Karpas-422 (cell line): Measurements from ENCODE around the gene CALCOCO1. TPM values are rescaled to one million over a fixed set of nuclear protein-coding genes. Genes with fewer than 3 reads are reported as not detected.

ENCODE experiments used
- DNase-seq: peaks from one replicate; pipeline ENCODE4 v3.0.0-alpha.2; 2015
- H2AFZ ChIP-seq: fragments of 200-600 bp; sonication (generic); 2 replicates; pipeline ENCODE4 v1.6.1; 2014; ENCODE audit warnings: antibody characterized with exemption, low read length, mixed read lengths
- H3K27ac ChIP-seq: fragments of 200-600 bp; sonication (generic); 2 replicates; pipeline ENCODE4 v1.5.1; 2014; ENCODE audit warnings: mild to moderate bottlenecking, low read length, moderate library complexity
- H3K27me3 ChIP-seq: fragments of 200-600 bp; sonication (generic); 2 replicates; pipeline ENCODE4 v1.6.1; 2014; ENCODE audit warnings: low read length, mixed read lengths
- H3K36me3 ChIP-seq: fragments of 200-600 bp; sonication (generic); 2 replicates; pipeline ENCODE4 v1.6.1; 2014; ENCODE audit warnings: low read length, mixed read lengths; ENCODE audit not compliant: insufficient read depth
- H3K4me1 ChIP-seq: fragments of 200-600 bp; sonication (generic); 2 replicates; pipeline ENCODE4 v1.6.1; 2014; ENCODE audit warnings: mild to moderate bottlenecking, low read length, mixed read lengths
- H3K4me2 ChIP-seq: fragments of 200-600 bp; sonication (generic); 2 replicates; pipeline ENCODE4 v1.6.1; 2014; ENCODE audit warnings: low read length, low read depth, mild to moderate bottlenecking; ENCODE audit not compliant: poor library complexity, severe bottlenecking
- H3K4me3 ChIP-seq: fragments of 200-600 bp; sonication (generic); 2 replicates; pipeline ENCODE4 v1.5.1; 2014; ENCODE audit warnings: mild to moderate bottlenecking, antibody characterized with exemption, low read length, mixed read lengths
- H3K79me2 ChIP-seq: fragments of 200-600 bp; sonication (generic); 2 replicates; pipeline ENCODE4 v1.6.1; 2014; ENCODE audit warnings: mild to moderate bottlenecking, low read length, mixed read lengths
- H3K9ac ChIP-seq: fragments of 200-600 bp; sonication (generic); 2 replicates; pipeline ENCODE4 v1.6.0; 2014; ENCODE audit warnings: low read length
- H3K9me2 ChIP-seq: fragments of 200-600 bp; sonication (generic), shearing (Covaris generic); replicated peaks from 2 replicates; pipeline ENCODE4 v1.6.0; 2014; ENCODE audit warnings: mild to moderate bottlenecking, low read length, moderate library complexity; ENCODE audit not compliant: insufficient read depth
- H3K9me3 ChIP-seq: fragments of 300-700, 200-600 bp; sonication (generic); 2 replicates; pipeline ENCODE4 v1.6.1; 2014; ENCODE audit warnings: low read length, mixed read lengths
- H4K20me1 ChIP-seq: fragments of 200-600 bp; sonication (generic); 2 replicates; pipeline ENCODE4 v1.6.1; 2014; ENCODE audit warnings: mild to moderate bottlenecking, antibody characterized with exemption, low read length, low read depth; ENCODE audit not compliant: insufficient read depth
- total RNA-seq: library from RNA; depleted of rRNA; stranded (reverse); fragments of >200 nt; shearing (Covaris generic); gene quantifications from 2 replicates; pipeline ENCODE4 v1.2.3, GENCODE V29; 2014; ENCODE audit warnings: low replicate concordance

The CALCOCO1 gene
- total RNA-seq, 1 experiment from 2014 or later = 28.7 TPM

GRCh38 chr12:53670308-53670707, 56.9 kb downstream of the CALCOCO1 start:
- Histone ChIP-seq H2AFZ (no peak overlapping the region), H3K9ac (no peak overlapping the region), H4K20me1 (no peaks in the 10 kb centered on the region), H3K9me3 (no peaks in the 10 kb centered on the region), H3K4me1 (peaks cover 14% of the 10 kb centered on the region), H3K9me2 (no peaks in the 10 kb centered on the region), H3K27me3 (no peaks in the 10 kb centered on the region), H3K79me2 (peaks cover 37% of the 10 kb centered on the region), H3K36me3 (peaks cover 57% of the 10 kb centered on the region), H3K4me2 (no peak overlapping the region), H3K4me3 (no peak overlapping the region), H3K27ac (no peak overlapping the region)
- no peak for DNase-seq

DNA sequence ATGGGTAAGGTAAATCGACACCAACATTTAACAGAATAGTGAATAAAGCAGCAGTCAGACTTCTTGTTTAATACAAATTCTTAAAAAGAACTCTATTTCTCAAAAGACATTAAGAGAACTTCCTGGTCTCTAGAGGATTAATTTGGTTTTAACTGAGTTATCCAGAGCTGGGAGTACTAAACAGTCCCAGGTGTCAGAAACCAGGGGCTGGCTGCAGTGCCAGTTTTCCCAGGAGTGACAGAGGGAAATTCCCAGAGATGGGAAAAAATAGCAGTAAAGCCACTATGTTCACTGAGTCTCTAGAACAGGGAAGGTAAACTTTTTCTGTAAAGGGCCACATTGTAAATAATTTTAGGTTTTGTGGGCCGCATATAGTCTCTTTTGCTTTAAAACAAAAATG, 60.2 kb downstream of the CALCOCO1 start:
- H3K27ac ChIP-seq = no peak overlapping the region
- H3K27me3 ChIP-seq = no peaks in the 10 kb centered on the region
- H4K20me1 ChIP-seq = no peaks in the 10 kb centered on the region
- H2AFZ ChIP-seq = no peak overlapping the region
- H3K4me1 ChIP-seq = no peaks in the 10 kb centered on the region
- DNase-seq = no peak
- no peak overlapping the region for H3K4me3 ChIP-seq
- no peak overlapping the region for H3K4me2 ChIP-seq
- peaks cover 13% of the 10 kb centered on the region; the same call in 1 of the 2 replicates for H3K79me2 ChIP-seq
- no peaks in the 10 kb centered on the region for H3K9me2 ChIP-seq
- no peaks in the 10 kb centered on the region for H3K9me3 ChIP-seq
- H3K9ac ChIP-seq = no peak overlapping the region
- H3K36me3 ChIP-seq = peaks cover 53% of the 10 kb centered on the region

GRCh38 chr12:53664936-53665335, 62.3 kb downstream of the CALCOCO1 start:
- Histone ChIP-seq H4K20me1 (no peaks in the 10 kb centered on the region), H3K4me2 (no peak overlapping the region), H3K4me3 (no peak overlapping the region), H3K9ac (no peak overlapping the region), H3K27me3 (no peaks in the 10 kb centered on the region), H3K36me3 (peaks cover 38% of the 10 kb centered on the region), H3K9me2 (no peaks in the 10 kb centered on the region), H3K9me3 (no peaks in the 10 kb centered on the region), H2AFZ (no peak overlapping the region), H3K27ac (no peak overlapping the region), H3K4me1 (no peaks in the 10 kb centered on the region), H3K79me2 (0 out of 2 replicates have a peak, but pooled peaks cover 3% of the 10 kb centered on the region)
- DNase-seq = no peak

DNA sequence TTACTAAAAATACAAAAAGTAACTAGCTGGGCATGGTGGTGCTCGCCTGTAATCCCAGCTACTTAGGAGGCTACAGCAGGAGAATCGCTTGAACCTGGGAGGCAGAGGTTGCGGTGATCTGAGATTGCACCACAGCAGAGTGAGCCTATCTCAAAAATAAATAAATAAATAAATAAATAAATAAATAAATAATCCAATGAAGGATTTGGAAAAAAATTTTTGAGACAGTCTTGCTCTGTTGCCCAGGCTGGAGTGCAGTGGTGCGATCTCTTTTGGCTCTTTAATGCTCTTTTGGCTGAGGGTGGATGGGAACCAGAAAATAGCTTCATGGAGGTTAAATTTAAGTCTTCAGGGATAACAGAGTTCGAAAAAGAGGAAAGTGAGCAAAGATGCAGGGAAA, 63.1 kb downstream of the CALCOCO1 start:
- no peak overlapping the region for H3K4me3 ChIP-seq
- H3K4me2 ChIP-seq = no peak overlapping the region
- H4K20me1 ChIP-seq = no peaks in the 10 kb centered on the region
- H3K27me3 ChIP-seq = no peaks in the 10 kb centered on the region
- H3K4me1 ChIP-seq = no peaks in the 10 kb centered on the region
- no peaks in the 10 kb centered on the region for H3K79me2 ChIP-seq
- no peak overlapping the region for H3K9ac ChIP-seq
- H3K27ac ChIP-seq = no peak overlapping the region
- H3K36me3 ChIP-seq = peaks cover 30% of the 10 kb centered on the region
- H2AFZ ChIP-seq = no peak overlapping the region
- no peak for DNase-seq
- no peaks in the 10 kb centered on the region for H3K9me2 ChIP-seq
- H3K9me3 ChIP-seq = no peaks in the 10 kb centered on the region

DNA sequence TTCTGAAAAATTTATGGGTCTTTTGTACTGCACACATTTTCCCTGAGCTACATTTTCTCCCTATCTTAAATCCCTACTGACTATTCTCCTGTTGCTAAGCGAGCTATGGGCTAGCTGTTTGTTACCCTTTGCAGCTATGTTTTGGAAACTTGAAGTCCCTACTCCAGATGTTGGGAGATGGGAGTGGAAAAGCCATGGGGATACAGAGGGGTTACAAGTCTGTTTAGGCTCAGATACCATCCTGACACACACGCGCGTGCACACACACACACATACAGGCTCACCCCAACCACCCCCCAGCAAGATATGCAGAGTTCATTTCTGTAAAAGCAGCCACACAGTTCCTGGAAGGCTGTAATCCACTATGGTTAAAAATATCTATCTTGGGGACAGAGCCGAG, 67.2 kb downstream of the CALCOCO1 start:
- Histone ChIP-seq H3K4me2 (no peak overlapping the region), H3K36me3 (peaks cover 11% of the 10 kb centered on the region; the same call in 1 of the 2 replicates), H2AFZ (no peak overlapping the region), H3K9me3 (no peaks in the 10 kb centered on the region), H3K4me3 (no peak overlapping the region), H3K9me2 (no peaks in the 10 kb centered on the region), H3K79me2 (no peaks in the 10 kb centered on the region), H3K27ac (no peak overlapping the region), H4K20me1 (no peaks in the 10 kb centered on the region), H3K4me1 (no peaks in the 10 kb centered on the region), H3K9ac (no peak overlapping the region), H3K27me3 (no peaks in the 10 kb centered on the region)
- no peak for DNase-seq

GRCh38 chr12:53659571-53659981, 67.7 kb downstream of the CALCOCO1 start:
- H3K9ac ChIP-seq = no peak overlapping the region

DNA sequence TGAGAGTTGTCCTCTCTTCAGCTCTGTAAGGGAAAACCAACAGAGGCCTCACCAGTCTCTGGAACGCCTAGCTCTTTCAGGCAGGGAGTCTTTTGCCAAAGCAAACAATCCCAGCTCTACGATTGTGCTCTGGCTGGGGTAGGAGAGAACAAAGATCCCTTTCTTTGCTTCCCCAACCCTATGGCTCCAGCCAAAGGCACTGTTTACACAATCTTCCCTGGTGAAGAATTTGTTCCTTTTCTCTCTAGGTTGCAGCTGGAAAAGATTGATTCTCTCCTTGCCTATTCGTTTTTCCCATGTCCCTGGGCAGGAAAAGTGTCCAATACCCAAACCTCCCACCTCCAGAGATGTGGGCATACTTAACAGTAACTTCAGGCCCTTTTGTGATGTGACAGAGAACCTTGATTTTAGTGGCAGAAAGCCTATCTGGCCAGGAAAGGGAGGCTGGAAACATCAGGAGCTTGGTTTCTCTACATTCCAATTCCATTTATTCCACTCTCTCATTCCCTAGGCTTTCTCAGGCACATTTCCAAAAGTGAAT, 68.2 kb downstream of the CALCOCO1 start:
- Histone ChIP-seq H3K4me3 (no peak overlapping the region), H3K36me3 (0 out of 2 replicates have a peak, but pooled peaks cover 3% of the 10 kb centered on the region), H3K27me3 (no peaks in the 10 kb centered on the region), H3K9me3 (no peaks in the 10 kb centered on the region), H3K9ac (no peak overlapping the region), H3K4me1 (no peaks in the 10 kb centered on the region), H3K27ac (no peak overlapping the region), H3K9me2 (no peaks in the 10 kb centered on the region), H3K4me2 (no peak overlapping the region), H3K79me2 (no peaks in the 10 kb centered on the region), H4K20me1 (no peaks in the 10 kb centered on the region), H2AFZ (no peak overlapping the region)
- no peak for DNase-seq

More at GRCh38 chr12:53659571-53659981, 67.7 kb downstream of the CALCOCO1 start:
- H3K79me2 ChIP-seq = no peaks in the 10 kb centered on the region
- H3K9me2 ChIP-seq = no peaks in the 10 kb centered on the region
- H4K20me1 ChIP-seq = no peaks in the 10 kb centered on the region
- no peak overlapping the region for H2AFZ ChIP-seq
- no peak overlapping the region for H3K4me2 ChIP-seq
- H3K4me3 ChIP-seq = no peak overlapping the region
- no peak overlapping the region for H3K27ac ChIP-seq
- H3K4me1 ChIP-seq = no peaks in the 10 kb centered on the region
- DNase-seq = no peak
- H3K27me3 ChIP-seq = no peaks in the 10 kb centered on the region
- H3K36me3 ChIP-seq = peaks cover 6% of the 10 kb centered on the region; the same call in 1 of the 2 replicates
- H3K9me3 ChIP-seq = no peaks in the 10 kb centered on the region
